A549 (cell line): ENCODE results near the gene MGAT3.

Source experiments
- BCL3 ChIP-seq: fragments of >200 bp; sonication (Bioruptor Twin); formaldehyde crosslinking; IDR thresholded peaks from 3 replicates; pipeline ENCODE4 v1.6.1; 2016
- POLR2A ChIP-seq: IDR thresholded peaks from 2 replicates; pipeline ENCODE4 v1.6.1; 2012; ENCODE audit warnings: mild to moderate bottlenecking, low read length
- RAD21 ChIP-seq, 2 experiments: fragments of >200 bp in 1 of 2; sonication (Bioruptor Twin) in 1 of 2; formaldehyde crosslinking in 1 of 2; IDR thresholded peaks in 1 of 2; conservative IDR thresholded peaks in 1 of 2; 2 replicates in 1 of 2; 3 replicates in 1 of 2; pipeline ENCODE4 v1.6.1; 2012 to 2018; ENCODE audit warnings: inconsistent platforms in 1 of 2
- REST ChIP-seq: fragments of 200-600 bp; sonication (generic); IDR thresholded peaks from 2 replicates; pipeline ENCODE4 v1.6.1; 2016; ENCODE audit warnings: antibody characterized with exemption, mild to moderate bottlenecking, moderate library complexity
- TF ChIP-seq, protein P1 (sequence below): IDR thresholded peaks from 2 replicates; pipeline ENCODE4 v1.6.1; 2012
- TF ChIP-seq, protein P2 (sequence below): fragments of >200 bp; sonication (Bioruptor Twin); formaldehyde crosslinking; IDR thresholded peaks from 3 replicates; pipeline ENCODE4 v1.5.1; 2016

DNA sequence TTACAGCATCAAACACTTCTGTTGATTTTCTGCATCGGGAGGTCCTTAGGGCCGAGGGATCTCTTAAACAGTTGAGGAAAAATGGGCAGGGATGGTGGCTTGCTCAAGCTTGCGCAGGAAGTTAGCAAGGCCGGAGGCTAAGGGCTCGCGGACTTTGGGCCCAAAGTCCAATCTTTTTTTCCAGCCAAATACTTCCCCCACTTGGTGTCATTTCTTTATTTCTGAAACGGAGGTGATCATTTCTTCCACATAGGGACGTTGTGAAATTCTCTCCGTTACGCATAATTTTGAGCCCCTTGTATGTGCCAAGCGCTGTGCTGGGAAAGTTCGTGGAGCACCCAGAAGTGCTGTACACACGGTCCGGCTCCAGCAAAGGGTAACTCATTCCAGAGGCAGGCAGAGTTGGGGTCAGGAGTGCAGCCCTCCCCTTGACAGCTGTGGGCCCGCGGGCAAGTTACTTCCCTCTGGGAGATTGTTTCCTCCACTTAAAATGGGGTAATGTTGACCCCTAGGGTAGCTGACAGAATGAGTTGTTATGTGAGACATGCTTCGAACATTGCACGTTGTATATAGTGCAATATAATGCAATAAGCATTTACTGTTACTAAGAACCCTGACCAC lies 46.1 kb downstream of the MGAT3 start:
- no peak for TF ChIP-seq POLR2A
- no peak for TF ChIP-seq REST
- TF ChIP-seq, protein P1, sequence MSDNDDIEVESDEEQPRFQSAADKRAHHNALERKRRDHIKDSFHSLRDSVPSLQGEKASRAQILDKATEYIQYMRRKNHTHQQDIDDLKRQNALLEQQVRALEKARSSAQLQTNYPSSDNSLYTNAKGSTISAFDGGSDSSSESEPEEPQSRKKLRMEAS, result no peak
- TF ChIP-seq, protein P2, sequence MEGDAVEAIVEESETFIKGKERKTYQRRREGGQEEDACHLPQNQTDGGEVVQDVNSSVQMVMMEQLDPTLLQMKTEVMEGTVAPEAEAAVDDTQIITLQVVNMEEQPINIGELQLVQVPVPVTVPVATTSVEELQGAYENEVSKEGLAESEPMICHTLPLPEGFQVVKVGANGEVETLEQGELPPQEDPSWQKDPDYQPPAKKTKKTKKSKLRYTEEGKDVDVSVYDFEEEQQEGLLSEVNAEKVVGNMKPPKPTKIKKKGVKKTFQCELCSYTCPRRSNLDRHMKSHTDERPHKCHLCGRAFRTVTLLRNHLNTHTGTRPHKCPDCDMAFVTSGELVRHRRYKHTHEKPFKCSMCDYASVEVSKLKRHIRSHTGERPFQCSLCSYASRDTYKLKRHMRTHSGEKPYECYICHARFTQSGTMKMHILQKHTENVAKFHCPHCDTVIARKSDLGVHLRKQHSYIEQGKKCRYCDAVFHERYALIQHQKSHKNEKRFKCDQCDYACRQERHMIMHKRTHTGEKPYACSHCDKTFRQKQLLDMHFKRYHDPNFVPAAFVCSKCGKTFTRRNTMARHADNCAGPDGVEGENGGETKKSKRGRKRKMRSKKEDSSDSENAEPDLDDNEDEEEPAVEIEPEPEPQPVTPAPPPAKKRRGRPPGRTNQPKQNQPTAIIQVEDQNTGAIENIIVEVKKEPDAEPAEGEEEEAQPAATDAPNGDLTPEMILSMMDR, result no peak
- TF ChIP-seq BCL3, result no peak
- no peak for TF ChIP-seq RAD21 (conservative IDR thresholded peaks at IDR 0.05 in 1 of 2, IDR thresholded peaks at IDR 0.05 in 1 of 2)
